Measurements from ENCODE around the gene RS1.

The RS1 gene

GRCh38 chrX:18598413-18598812 lies 73.5 kb downstream of the RS1 start:
- DNase-seq (ENCODE audit: low read depth in 3 of 3): no peak

DNA sequence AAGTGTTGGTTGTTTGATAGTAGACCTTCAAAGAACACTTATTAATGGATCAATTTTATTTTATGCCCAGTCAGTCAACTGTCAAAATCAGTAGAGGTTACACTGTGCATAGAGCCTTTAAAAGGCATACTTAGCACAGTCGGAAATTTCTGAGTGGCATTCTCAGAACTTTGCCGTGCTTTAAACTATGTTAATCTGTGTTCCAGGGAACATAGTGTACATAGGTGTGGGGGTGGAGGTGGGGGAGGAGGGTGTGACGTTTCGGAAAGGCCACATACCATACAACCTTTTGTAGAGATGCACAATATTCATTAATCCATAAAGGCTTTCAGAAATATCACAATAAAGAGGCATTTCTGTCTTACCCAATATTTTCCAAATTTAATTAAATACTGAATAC lies 75.8 kb downstream of the RS1 start:
- DNase-seq (ENCODE audit: low read depth in 3 of 3): no peak

GRCh38 chrX:18594079-18594478 lies 77.8 kb downstream of the RS1 start:
- DNase-seq (ENCODE audit: low read depth in 3 of 3): no peak

DNA sequence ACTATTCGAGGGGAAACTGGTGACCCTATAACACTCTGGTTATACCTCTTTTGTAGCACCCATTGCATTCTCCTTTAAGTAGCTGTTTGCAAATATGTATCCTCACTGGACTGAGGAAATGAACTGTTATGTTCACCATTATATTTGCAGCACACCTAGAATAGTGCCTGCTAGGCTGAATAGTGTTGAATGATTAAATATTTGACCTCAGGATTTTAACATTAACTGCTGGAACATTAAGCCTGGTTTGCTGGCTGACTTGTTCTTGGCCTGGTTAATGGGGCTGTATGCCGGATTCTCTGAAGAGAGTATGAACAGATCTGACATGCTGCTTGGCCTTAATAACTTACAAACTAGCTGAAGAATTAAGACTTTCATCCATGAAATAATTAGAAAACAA lies 80.1 kb downstream of the RS1 start:
- no peak for DNase-seq (ENCODE audit: low read depth in 3 of 3)

Measured in stimulated activated CD4-positive, alpha-beta T cell treated with anti-CD3 and anti-CD28 coated beads, TNF-alpha, amount 100 ng/mL, for 48 hours (primary cell).